Liver (tissue), 9 donors: ENCODE data around the gene FRMD4A. TPM values are rescaled to one million over a fixed set of nuclear protein-coding genes. Genes with fewer than 3 reads are reported as not detected.

ENCODE experiments used
- DNase-seq: peaks from one replicate; pipeline ENCODE4 v3.0.0-alpha.2; 2017; ENCODE audit warnings: low spot score
- H3K27ac ChIP-seq, 2 donors: one replicate each; pipeline ENCODE4 v1.7.0; 2013; ENCODE audit warnings: inconsistent platforms in 2 of 2, low read length in 2 of 2, control low read depth in 1 of 2, low read depth in 1 of 2, mild to moderate bottlenecking in 1 of 2
- H3K27me3 ChIP-seq, 4 donors: one replicate each; pipeline versions ENCODE4 v1.6.1 to v1.7.0; 2013; ENCODE audit warnings: low read length in 3 of 4, inconsistent platforms in 1 of 4, mild to moderate bottlenecking in 1 of 4, moderate library complexity in 1 of 4; ENCODE audit not compliant: control insufficient read depth in 4 of 4, insufficient read depth in 4 of 4
- H3K36me3 ChIP-seq, 4 donors: one replicate each; pipeline versions ENCODE4 v1.6.1 to v1.7.0; 2013; ENCODE audit warnings: low read length in 3 of 4, mild to moderate bottlenecking in 3 of 4, low read depth in 1 of 4, moderate library complexity in 1 of 4; ENCODE audit not compliant: control insufficient read depth in 4 of 4, insufficient read depth in 3 of 4
- H3K4me1 ChIP-seq, 4 donors: one replicate each; pipeline versions ENCODE4 v1.6.1 to v1.7.0; 2013; ENCODE audit warnings: low read length in 3 of 4, mild to moderate bottlenecking in 3 of 4, moderate library complexity in 1 of 4; ENCODE audit not compliant: control insufficient read depth in 4 of 4, insufficient read depth in 4 of 4
- H3K4me3 ChIP-seq, 3 donors: one replicate each; pipeline versions ENCODE4 v1.6.1 to v1.7.0; 2013; ENCODE audit warnings: low read length in 3 of 3, control low read depth in 1 of 3, low read depth in 1 of 3, mild to moderate bottlenecking in 1 of 3
- H3K9ac ChIP-seq, 2 donors: one replicate each; pipeline ENCODE4 v1.7.0; 2013; ENCODE audit warnings: low read length in 2 of 2, mild to moderate bottlenecking in 2 of 2, moderate library complexity in 2 of 2, control low read depth in 1 of 2, low read depth in 1 of 2
- H3K9me3 ChIP-seq, 4 donors: one replicate each; pipeline versions ENCODE4 v1.6.1 to v1.7.0; 2013; ENCODE audit warnings: low read length in 3 of 4; ENCODE audit not compliant: control insufficient read depth in 4 of 4
- EGR1 ChIP-seq, 2 donors: IDR thresholded peaks; 2 replicates each; pipeline ENCODE4 v1.6.1; 2016 to 2018; ENCODE audit warnings: antibody characterized with exemption in 2 of 2, low read depth in 2 of 2
- FOXA1 ChIP-seq: IDR thresholded peaks from 2 replicates; pipeline ENCODE4 v1.6.1; 2016; ENCODE audit warnings: antibody characterized with exemption
- FOXA2 ChIP-seq: IDR thresholded peaks from 2 replicates; pipeline ENCODE4 v1.6.1; 2016; ENCODE audit warnings: antibody characterized with exemption
- GABPA ChIP-seq, 2 donors: IDR thresholded peaks in 1 of 2; conservative IDR thresholded peaks in 1 of 2; 2 replicates each; pipeline ENCODE4 v1.6.1; 2016; ENCODE audit warnings: antibody characterized with exemption in 2 of 2, mild to moderate bottlenecking in 1 of 2, moderate library complexity in 1 of 2
- HNF4A ChIP-seq, 2 donors: conservative IDR thresholded peaks; 2 replicates each; pipeline ENCODE4 v1.6.1; 2016; ENCODE audit warnings: antibody characterized with exemption in 2 of 2, mild to moderate bottlenecking in 2 of 2
- HNF4G ChIP-seq: IDR thresholded peaks from 2 replicates; pipeline ENCODE4 v1.6.1; 2016; ENCODE audit warnings: antibody characterized with exemption
- JUND ChIP-seq, 2 donors: IDR thresholded peaks; 2 replicates each; pipeline ENCODE4 v1.6.1; 2016; ENCODE audit warnings: antibody characterized with exemption in 2 of 2
- NR2F2 ChIP-seq: IDR thresholded peaks from 2 replicates; pipeline ENCODE4 v1.6.1; 2016; ENCODE audit warnings: antibody characterized with exemption
- RAD21 ChIP-seq, 2 donors: IDR thresholded peaks; 2 replicates each; pipeline ENCODE4 v1.6.1; 2016; ENCODE audit warnings: antibody characterized with exemption in 2 of 2, mild to moderate bottlenecking in 2 of 2
- RXRA ChIP-seq, 2 donors: IDR thresholded peaks; 2 replicates each; pipeline ENCODE4 v1.6.1; 2017 to 2018; ENCODE audit warnings: antibody characterized with exemption in 2 of 2, mild to moderate bottlenecking in 1 of 2
- SP1 ChIP-seq: IDR thresholded peaks from 2 replicates; pipeline ENCODE4 v1.6.1; 2018; ENCODE audit warnings: antibody characterized with exemption, mild to moderate bottlenecking
- TAF1 ChIP-seq: conservative IDR thresholded peaks from 2 replicates; pipeline ENCODE4 v1.6.1; 2016; ENCODE audit warnings: antibody characterized with exemption, mild to moderate bottlenecking
- YY1 ChIP-seq: IDR thresholded peaks from 2 replicates; pipeline ENCODE4 v1.6.1; 2016; ENCODE audit warnings: antibody characterized with exemption, mild to moderate bottlenecking
- WGBS: extraction: QIAGEN DNeasy Blood & Tissue Kit; methylation state at CpG from one replicate; pipeline ENCODE4 v1.1.7; 2013; 5-methylcytosine and 5-hydroxymethylcytosine counted together
- polyA plus RNA-seq, 2 donors: library from polyadenylated mRNA; stranded (reverse) in 1 of 2; unstranded in 1 of 2; fragments of 200-250 nt in 1 of 2; fragments of >200 nt in 1 of 2; fragmentation: Nextera tagmentation in 1 of 2; extraction: Ambion mirVana in 1 of 2; gene quantifications; one replicate each; pipeline versions ENCODE4 v1.2.1 to v1.2.3, GENCODE V29; 2013 to 2015
- total RNA-seq, 2 donors: library from RNA; depleted of rRNA; stranded (reverse); fragments of >200 nt; gene quantifications; one replicate each; pipeline ENCODE4 v1.2.3, GENCODE V29; 2014
- TF ChIP-seq, protein P1 (sequence below): IDR thresholded peaks from 2 replicates; pipeline ENCODE4 v1.6.1; 2016; ENCODE audit warnings: antibody characterized with exemption
- TF ChIP-seq, protein P2 (sequence below): IDR thresholded peaks from 2 replicates; pipeline ENCODE4 v1.6.1; 2016; ENCODE audit warnings: antibody characterized with exemption
- TF ChIP-seq, protein P3 (sequence below): IDR thresholded peaks from 2 replicates; pipeline ENCODE4 v1.6.1; 2016; ENCODE audit warnings: antibody characterized with exemption, mild to moderate bottlenecking
- TF ChIP-seq, protein P4 (sequence below): IDR thresholded peaks from 2 replicates; pipeline ENCODE4 v1.6.1; 2016; ENCODE audit warnings: antibody characterized with exemption
- donor health status: healthy.
- donor health status: healthy.
- donor health status: healthy.
- donor health status: healthy.
- donor health status: healthy.

FRMD4A gene
- total and polyA plus RNA-seq, 4 donors: 8.2 to 34.3 (median 13.1) TPM

DNA sequence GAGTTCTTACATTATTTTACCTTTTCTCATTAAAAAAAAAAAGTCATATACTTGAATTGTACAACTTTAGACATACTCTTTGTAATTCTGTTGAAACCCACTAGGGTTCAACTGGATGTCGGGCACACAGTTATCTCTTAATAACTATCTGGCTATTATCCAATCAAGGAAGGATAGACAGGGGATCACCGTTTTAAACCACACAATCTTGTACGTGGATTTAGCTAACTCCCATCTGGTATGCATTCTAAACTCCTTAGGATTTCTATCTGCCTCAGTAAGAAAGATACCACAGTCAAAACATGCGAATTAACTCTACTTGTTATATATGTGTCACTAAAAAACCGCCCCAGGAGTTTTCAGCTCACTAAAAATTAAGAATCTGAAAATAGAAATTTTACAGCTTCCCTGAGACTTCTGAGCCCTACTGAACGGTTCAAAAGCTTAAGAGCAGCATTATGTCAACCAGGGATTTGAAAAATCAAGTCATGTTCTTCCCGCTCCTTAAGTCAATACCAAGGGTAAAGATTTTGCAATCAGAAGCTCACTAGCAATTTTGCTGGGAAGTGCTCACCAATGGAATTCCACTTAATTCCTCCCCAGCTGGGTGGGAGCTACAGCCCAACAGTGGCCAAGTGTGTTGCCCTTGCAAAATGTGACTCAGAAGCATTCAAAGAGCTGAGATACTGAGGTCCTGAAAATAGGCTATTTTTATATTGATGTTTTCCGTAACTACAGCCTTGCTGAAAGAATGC lies 267.0 kb downstream of the FRMD4A start:
- H3K9me3 ChIP-seq: no peaks in the 10 kb centered on the region
- peaks cover 0 to 6% (median 0%) of the 10 kb centered on the region in 4 donors for H3K4me1 ChIP-seq
- H3K27me3 ChIP-seq: no peaks in the 10 kb centered on the region
- WGBS: 84% methylated on average over 8 of the region's 8 CpGs
- DNase-seq: no peak
- no peak overlapping the region for H3K4me3 ChIP-seq
- no peak overlapping the region for H3K27ac ChIP-seq
- H3K9ac ChIP-seq: no peak overlapping the region
- H3K36me3 ChIP-seq: no peaks in the 10 kb centered on the region
- TF ChIP-seq HNF4A (conservative IDR thresholded peaks at IDR 0.05): no peak
- no peak for TF ChIP-seq TAF1
- TF ChIP-seq, protein P1, sequence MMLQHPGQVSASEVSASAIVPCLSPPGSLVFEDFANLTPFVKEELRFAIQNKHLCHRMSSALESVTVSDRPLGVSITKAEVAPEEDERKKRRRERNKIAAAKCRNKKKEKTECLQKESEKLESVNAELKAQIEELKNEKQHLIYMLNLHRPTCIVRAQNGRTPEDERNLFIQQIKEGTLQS: no peak
- TF ChIP-seq SP1: no peak
- TF ChIP-seq HNF4G: no peak
- TF ChIP-seq JUND (IDR thresholded peaks at IDR 0.05): no peak
- TF ChIP-seq, protein P2, sequence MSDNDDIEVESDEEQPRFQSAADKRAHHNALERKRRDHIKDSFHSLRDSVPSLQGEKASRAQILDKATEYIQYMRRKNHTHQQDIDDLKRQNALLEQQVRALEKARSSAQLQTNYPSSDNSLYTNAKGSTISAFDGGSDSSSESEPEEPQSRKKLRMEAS: no peak
- TF ChIP-seq FOXA2: no peak
- TF ChIP-seq NR2F2: no peak
- no peak for TF ChIP-seq GABPA (IDR thresholded peaks at IDR 0.05 in 1 of 2, conservative IDR thresholded peaks at IDR 0.05 in 1 of 2)
- TF ChIP-seq, protein P3, sequence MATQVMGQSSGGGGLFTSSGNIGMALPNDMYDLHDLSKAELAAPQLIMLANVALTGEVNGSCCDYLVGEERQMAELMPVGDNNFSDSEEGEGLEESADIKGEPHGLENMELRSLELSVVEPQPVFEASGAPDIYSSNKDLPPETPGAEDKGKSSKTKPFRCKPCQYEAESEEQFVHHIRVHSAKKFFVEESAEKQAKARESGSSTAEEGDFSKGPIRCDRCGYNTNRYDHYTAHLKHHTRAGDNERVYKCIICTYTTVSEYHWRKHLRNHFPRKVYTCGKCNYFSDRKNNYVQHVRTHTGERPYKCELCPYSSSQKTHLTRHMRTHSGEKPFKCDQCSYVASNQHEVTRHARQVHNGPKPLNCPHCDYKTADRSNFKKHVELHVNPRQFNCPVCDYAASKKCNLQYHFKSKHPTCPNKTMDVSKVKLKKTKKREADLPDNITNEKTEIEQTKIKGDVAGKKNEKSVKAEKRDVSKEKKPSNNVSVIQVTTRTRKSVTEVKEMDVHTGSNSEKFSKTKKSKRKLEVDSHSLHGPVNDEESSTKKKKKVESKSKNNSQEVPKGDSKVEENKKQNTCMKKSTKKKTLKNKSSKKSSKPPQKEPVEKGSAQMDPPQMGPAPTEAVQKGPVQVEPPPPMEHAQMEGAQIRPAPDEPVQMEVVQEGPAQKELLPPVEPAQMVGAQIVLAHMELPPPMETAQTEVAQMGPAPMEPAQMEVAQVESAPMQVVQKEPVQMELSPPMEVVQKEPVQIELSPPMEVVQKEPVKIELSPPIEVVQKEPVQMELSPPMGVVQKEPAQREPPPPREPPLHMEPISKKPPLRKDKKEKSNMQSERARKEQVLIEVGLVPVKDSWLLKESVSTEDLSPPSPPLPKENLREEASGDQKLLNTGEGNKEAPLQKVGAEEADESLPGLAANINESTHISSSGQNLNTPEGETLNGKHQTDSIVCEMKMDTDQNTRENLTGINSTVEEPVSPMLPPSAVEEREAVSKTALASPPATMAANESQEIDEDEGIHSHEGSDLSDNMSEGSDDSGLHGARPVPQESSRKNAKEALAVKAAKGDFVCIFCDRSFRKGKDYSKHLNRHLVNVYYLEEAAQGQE: no peak
- TF ChIP-seq, protein P4, sequence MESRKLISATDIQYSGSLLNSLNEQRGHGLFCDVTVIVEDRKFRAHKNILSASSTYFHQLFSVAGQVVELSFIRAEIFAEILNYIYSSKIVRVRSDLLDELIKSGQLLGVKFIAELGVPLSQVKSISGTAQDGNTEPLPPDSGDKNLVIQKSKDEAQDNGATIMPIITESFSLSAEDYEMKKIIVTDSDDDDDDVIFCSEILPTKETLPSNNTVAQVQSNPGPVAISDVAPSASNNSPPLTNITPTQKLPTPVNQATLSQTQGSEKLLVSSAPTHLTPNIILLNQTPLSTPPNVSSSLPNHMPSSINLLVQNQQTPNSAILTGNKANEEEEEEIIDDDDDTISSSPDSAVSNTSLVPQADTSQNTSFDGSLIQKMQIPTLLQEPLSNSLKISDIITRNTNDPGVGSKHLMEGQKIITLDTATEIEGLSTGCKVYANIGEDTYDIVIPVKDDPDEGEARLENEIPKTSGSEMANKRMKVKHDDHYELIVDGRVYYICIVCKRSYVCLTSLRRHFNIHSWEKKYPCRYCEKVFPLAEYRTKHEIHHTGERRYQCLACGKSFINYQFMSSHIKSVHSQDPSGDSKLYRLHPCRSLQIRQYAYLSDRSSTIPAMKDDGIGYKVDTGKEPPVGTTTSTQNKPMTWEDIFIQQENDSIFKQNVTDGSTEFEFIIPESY: no peak
- TF ChIP-seq RAD21 (IDR thresholded peaks at IDR 0.05): no peak
- TF ChIP-seq RXRA (IDR thresholded peaks at IDR 0.05): no peak
- TF ChIP-seq YY1: no peak
- no peak for TF ChIP-seq EGR1 (IDR thresholded peaks at IDR 0.05; ENCODE audit: low read depth in 2 of 2)

DNA sequence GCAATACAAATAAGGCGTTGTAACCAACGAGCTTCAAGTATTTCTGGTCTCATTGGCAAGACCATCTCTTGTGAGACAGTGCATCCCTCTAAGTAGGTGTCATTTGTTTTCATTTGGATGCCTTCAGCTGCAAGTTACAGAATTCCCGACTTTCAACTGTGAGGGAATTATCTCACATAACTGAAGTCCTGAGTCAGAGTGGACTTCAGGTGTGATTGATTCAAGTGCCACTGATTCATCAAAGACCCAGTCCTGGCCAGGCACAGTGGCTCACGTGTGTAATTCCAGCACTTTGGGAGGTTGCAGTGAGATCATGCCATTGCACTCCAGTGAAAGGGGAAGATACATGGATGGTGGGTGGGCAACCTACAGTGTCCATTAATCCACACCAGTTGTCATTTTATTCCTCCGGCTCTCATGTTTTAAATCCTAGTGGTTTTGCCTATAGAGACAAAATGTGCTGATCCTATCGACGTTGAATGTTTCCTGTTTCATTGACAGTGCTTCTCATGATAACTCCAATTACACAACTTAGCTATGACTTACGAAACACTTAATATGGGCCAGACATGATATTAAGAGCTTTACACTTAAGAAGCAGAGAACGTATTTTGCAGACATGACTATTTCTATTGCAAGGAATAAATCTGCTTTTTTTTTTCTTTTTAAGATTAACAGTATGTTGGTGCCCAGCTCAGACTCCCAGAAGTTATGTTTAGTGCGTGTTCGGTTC lies 268.0 kb downstream of the FRMD4A start:
- Histone ChIP-seq H3K4me3 (no peak overlapping the region), H3K9me3 (no peaks in the 10 kb centered on the region), H3K27ac (no peak overlapping the region), H3K9ac (no peak overlapping the region), H3K36me3 (no peaks in the 10 kb centered on the region), H3K27me3 (no peaks in the 10 kb centered on the region), H3K4me1 (peaks cover 0 to 6% (median 0%) of the 10 kb centered on the region in 4 donors)
- TF ChIP-seq, protein P4: no peak
- TF ChIP-seq RAD21 (IDR thresholded peaks at IDR 0.05) (no peak), GABPA (IDR thresholded peaks at IDR 0.05 in 1 of 2, conservative IDR thresholded peaks at IDR 0.05 in 1 of 2) (no peak), FOXA1 (no peak), HNF4G (no peak), TAF1 (no peak)
- no peak for DNase-seq
- 81% methylated on average over 11 of the region's 11 CpGs for WGBS
